ENCODE measurements around the gene TBX5. TPM values are rescaled to one million over a fixed set of nuclear protein-coding genes. Genes with fewer than 3 reads are reported as not detected.

TBX5 gene
- total and polyA plus RNA-seq, 2 experiments from 2014 or later: 0.21 TPM; not detected in 1

DNA sequence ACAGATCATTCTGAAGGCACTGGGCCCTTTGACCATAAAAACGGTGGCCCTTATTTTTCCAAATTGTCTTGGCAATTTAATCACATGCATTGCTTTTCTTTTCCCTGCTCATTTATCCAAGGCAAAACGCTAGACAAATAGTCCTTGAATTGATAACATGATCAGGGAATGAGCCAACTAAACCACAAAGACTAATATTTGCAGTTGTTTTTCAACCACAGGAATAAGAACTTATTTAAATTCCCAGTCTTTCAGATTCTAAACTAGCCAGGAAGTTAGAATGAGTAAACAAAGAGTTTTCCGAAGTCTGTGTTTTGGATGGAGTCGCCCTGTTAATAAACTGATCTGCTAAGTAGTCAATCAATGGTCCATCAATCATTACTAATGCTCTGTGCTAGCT lies 14.9 kb downstream of the TBX5 start:
- Histone ChIP-seq H3K4me3 (no peak overlapping the region), H3K27ac (ENCODE audit: low read depth) (no peak overlapping the region), H3K9me2 (ENCODE audit: insufficient read depth) (no peaks in the 10 kb centered on the region), H3K4me1 (ENCODE audit: insufficient read depth) (peaks cover 61% of the 10 kb centered on the region), H3F3A (replicated peaks; ENCODE audit: low read depth) (0 out of 2 replicates have a peak, but pooled peaks cover 9% of the 10 kb centered on the region), H3K27me3 (ENCODE audit: insufficient read depth) (peaks cover 61% of the 10 kb centered on the region), H2AFZ (no peak overlapping the region), H3K79me2 (replicated peaks; ENCODE audit: insufficient read depth) (no peaks in the 10 kb centered on the region), H4K20me1 (replicated peaks; ENCODE audit: insufficient read depth) (peaks cover 12% of the 10 kb centered on the region; the same call in 1 of the 2 replicates), H3K4me2 (peak overlapping the region; percentile 39), H3K36me3 (ENCODE audit: insufficient read depth) (no peaks in the 10 kb centered on the region)
- Mint-ChIP-seq H3K27me3 (ENCODE audit: insufficient read depth, low read depth, poor library complexity) (peaks cover 37% of the 10 kb centered on the region), H3K4me3 (no peak overlapping the region), H3K36me3 (ENCODE audit: low read depth) (no peaks in the 10 kb centered on the region), H3K9me3 (no peaks in the 10 kb centered on the region; the same call in 2 of the 3 replicates), H3K27ac (no peak overlapping the region), H3K4me1 (peaks cover 55% of the 10 kb centered on the region)
- DNase-seq (ENCODE audit: low spot score) (no peak), ATAC-seq (no peak)
- TF ChIP-seq STAT1 (IDR thresholded peaks at IDR 0.05; ENCODE audit: unreplicated experiment) (no peak), ZNF331 (CRISPR knock-in tag; IDR thresholded peaks at IDR 0.05; ENCODE audit: low read depth) (no peak), POLR2AphosphoS5 (IDR thresholded peaks at IDR 0.05; ENCODE audit: low read depth) (no peak), EZH2 (IDR thresholded peaks at IDR 0.05; ENCODE audit: low read depth, unreplicated experiment) (no peak), ZNF114 (CRISPR knock-in tag; IDR thresholded peaks at IDR 0.05) (no peak), EZH2phosphoT487 (IDR thresholded peaks at IDR 0.05; ENCODE audit: unreplicated experiment) (no peak), JUNB (IDR thresholded peaks at IDR 0.05; ENCODE audit: unreplicated experiment) (no peak), CREB1 (CRISPR knock-in tag; IDR thresholded peaks at IDR 0.05; ENCODE audit: low read depth) (no peak), NANOG (IDR thresholded peaks at IDR 0.05; ENCODE audit: borderline replicate concordance) (no peak)
- TF ChIP-seq, protein P1, sequence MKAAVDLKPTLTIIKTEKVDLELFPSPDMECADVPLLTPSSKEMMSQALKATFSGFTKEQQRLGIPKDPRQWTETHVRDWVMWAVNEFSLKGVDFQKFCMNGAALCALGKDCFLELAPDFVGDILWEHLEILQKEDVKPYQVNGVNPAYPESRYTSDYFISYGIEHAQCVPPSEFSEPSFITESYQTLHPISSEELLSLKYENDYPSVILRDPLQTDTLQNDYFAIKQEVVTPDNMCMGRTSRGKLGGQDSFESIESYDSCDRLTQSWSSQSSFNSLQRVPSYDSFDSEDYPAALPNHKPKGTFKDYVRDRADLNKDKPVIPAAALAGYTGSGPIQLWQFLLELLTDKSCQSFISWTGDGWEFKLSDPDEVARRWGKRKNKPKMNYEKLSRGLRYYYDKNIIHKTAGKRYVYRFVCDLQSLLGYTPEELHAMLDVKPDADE (IDR thresholded peaks at IDR 0.05): no peak
- TF ChIP-seq, protein P2, sequence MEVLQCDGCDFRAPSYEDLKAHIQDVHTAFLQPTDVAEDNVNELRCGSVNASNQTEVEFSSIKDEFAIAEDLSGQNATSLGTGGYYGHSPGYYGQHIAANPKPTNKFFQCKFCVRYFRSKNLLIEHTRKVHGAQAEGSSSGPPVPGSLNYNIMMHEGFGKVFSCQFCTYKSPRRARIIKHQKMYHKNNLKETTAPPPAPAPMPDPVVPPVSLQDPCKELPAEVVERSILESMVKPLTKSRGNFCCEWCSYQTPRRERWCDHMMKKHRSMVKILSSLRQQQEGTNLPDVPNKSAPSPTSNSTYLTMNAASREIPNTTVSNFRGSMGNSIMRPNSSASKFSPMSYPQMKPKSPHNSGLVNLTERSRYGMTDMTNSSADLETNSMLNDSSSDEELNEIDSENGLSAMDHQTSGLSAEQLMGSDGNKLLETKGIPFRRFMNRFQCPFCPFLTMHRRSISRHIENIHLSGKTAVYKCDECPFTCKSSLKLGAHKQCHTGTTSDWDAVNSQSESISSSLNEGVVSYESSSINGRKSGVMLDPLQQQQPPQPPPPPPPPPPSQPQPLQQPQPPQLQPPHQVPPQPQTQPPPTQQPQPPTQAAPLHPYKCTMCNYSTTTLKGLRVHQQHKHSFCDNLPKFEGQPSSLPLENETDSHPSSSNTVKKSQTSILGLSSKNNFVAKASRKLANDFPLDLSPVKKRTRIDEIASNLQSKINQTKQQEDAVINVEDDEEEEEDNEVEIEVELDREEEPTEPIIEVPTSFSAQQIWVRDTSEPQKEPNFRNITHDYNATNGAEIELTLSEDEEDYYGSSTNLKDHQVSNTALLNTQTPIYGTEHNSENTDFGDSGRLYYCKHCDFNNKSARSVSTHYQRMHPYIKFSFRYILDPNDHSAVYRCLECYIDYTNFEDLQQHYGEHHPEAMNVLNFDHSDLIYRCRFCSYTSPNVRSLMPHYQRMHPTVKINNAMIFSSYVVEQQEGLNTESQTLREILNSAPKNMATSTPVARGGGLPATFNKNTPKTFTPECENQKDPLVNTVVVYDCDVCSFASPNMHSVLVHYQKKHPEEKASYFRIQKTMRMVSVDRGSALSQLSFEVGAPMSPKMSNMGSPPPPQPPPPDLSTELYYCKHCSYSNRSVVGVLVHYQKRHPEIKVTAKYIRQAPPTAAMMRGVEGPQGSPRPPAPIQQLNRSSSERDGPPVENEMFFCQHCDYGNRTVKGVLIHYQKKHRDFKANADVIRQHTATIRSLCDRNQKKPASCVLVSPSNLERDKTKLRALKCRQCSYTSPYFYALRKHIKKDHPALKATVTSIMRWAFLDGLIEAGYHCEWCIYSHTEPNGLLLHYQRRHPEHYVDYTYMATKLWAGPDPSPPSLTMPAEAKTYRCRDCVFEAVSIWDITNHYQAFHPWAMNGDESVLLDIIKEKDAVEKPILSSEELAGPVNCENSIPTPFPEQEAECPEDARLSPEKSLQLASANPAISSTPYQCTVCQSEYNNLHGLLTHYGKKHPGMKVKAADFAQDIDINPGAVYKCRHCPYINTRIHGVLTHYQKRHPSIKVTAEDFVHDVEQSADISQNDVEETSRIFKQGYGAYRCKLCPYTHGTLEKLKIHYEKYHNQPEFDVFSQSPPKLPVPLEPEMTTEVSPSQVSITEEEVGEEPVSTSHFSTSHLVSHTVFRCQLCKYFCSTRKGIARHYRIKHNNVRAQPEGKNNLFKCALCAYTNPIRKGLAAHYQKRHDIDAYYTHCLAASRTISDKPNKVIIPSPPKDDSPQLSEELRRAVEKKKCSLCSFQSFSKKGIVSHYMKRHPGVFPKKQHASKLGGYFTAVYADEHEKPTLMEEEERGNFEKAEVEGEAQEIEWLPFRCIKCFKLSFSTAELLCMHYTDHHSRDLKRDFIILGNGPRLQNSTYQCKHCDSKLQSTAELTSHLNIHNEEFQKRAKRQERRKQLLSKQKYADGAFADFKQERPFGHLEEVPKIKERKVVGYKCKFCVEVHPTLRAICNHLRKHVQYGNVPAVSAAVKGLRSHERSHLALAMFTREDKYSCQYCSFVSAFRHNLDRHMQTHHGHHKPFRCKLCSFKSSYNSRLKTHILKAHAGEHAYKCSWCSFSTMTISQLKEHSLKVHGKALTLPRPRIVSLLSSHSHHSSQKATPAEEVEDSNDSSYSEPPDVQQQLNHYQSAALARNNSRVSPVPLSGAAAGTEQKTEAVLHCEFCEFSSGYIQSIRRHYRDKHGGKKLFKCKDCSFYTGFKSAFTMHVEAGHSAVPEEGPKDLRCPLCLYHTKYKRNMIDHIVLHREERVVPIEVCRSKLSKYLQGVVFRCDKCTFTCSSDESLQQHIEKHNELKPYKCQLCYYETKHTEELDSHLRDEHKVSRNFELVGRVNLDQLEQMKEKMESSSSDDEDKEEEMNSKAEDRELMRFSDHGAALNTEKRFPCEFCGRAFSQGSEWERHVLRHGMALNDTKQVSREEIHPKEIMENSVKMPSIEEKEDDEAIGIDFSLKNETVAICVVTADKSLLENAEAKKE (CRISPR knock-in tag; IDR thresholded peaks at IDR 0.05): no peak
- TF ChIP-seq, protein P3, sequence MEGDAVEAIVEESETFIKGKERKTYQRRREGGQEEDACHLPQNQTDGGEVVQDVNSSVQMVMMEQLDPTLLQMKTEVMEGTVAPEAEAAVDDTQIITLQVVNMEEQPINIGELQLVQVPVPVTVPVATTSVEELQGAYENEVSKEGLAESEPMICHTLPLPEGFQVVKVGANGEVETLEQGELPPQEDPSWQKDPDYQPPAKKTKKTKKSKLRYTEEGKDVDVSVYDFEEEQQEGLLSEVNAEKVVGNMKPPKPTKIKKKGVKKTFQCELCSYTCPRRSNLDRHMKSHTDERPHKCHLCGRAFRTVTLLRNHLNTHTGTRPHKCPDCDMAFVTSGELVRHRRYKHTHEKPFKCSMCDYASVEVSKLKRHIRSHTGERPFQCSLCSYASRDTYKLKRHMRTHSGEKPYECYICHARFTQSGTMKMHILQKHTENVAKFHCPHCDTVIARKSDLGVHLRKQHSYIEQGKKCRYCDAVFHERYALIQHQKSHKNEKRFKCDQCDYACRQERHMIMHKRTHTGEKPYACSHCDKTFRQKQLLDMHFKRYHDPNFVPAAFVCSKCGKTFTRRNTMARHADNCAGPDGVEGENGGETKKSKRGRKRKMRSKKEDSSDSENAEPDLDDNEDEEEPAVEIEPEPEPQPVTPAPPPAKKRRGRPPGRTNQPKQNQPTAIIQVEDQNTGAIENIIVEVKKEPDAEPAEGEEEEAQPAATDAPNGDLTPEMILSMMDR (conservative IDR thresholded peaks at IDR 0.05; ENCODE audit: low read depth in 2 of 2): no peak
- TF ChIP-seq, protein P4, sequence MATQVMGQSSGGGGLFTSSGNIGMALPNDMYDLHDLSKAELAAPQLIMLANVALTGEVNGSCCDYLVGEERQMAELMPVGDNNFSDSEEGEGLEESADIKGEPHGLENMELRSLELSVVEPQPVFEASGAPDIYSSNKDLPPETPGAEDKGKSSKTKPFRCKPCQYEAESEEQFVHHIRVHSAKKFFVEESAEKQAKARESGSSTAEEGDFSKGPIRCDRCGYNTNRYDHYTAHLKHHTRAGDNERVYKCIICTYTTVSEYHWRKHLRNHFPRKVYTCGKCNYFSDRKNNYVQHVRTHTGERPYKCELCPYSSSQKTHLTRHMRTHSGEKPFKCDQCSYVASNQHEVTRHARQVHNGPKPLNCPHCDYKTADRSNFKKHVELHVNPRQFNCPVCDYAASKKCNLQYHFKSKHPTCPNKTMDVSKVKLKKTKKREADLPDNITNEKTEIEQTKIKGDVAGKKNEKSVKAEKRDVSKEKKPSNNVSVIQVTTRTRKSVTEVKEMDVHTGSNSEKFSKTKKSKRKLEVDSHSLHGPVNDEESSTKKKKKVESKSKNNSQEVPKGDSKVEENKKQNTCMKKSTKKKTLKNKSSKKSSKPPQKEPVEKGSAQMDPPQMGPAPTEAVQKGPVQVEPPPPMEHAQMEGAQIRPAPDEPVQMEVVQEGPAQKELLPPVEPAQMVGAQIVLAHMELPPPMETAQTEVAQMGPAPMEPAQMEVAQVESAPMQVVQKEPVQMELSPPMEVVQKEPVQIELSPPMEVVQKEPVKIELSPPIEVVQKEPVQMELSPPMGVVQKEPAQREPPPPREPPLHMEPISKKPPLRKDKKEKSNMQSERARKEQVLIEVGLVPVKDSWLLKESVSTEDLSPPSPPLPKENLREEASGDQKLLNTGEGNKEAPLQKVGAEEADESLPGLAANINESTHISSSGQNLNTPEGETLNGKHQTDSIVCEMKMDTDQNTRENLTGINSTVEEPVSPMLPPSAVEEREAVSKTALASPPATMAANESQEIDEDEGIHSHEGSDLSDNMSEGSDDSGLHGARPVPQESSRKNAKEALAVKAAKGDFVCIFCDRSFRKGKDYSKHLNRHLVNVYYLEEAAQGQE (IDR thresholded peaks at IDR 0.05; ENCODE audit: unreplicated experiment): no peak
